ENCODE measurements around the gene EOLA2. TPM values are rescaled to one million over a fixed set of nuclear protein-coding genes. Genes with fewer than 3 reads are reported as not detected.

The EOLA2 gene
- 38.9 TPM for polyA plus RNA-seq (2012; ENCODE audit: insufficient read length, low read depth)

GRCh38 chrX:149938427-149938880, at the start of gene EOLA2:
Gene EOLA2 (minus strand): TSS chrX:149938491. CDS start chrX:149933874, 4,617 bp downstream.
- peak; percentile 72; the same call in 1 of the 2 replicates for TF ChIP-seq TAF1 (IDR thresholded peaks at IDR 0.05; ENCODE audit: borderline replicate concordance, insufficient read depth, low read length)
- TF ChIP-seq FOXP2 (optimal IDR thresholded peaks at IDR 0.05; ENCODE audit: borderline replicate concordance, extremely low read depth, extremely low read length, insufficient read depth), result no peak
- TF ChIP-seq POLR2AphosphoS5 (IDR thresholded peaks at IDR 0.05; ENCODE audit: low read depth, low read length), result no peak
- 0 out of 2 replicates have a peak, but pooled peaks have one; percentile 34 for TF ChIP-seq SIN3A (IDR thresholded peaks at IDR 0.05; ENCODE audit: borderline replicate concordance, insufficient read depth, low read length)
- no peak for TF ChIP-seq REST (IDR thresholded peaks at IDR 0.05; ENCODE audit: insufficient read depth in 1 of 2, low read depth in 2 of 2, low read length in 2 of 2)

DNA sequence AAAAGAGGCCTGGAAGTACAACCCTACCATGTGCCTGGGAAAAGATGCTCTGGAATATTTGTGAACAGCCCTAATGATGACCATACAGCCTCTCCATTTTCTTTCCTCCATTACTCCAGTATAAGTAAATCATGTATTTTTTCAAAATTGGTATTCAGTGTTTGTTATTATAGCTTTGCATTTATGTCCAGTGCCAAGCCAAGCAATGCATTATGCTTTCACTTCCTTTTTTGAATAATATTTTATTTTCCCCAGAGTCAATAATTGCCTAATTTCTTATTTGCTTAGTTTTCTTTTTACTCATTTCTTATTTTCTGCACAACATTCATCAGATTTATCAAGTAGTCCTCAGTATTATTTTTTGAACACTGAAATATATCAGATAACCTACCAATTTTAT, 49.3 kb upstream of the EOLA2 start:
- TF ChIP-seq FOXP2 (optimal IDR thresholded peaks at IDR 0.05; ENCODE audit: borderline replicate concordance, extremely low read depth, extremely low read length, insufficient read depth), result no peak
- no peak for TF ChIP-seq REST (IDR thresholded peaks at IDR 0.05; ENCODE audit: insufficient read depth in 1 of 2, low read depth in 2 of 2, low read length in 2 of 2)
- no peak for TF ChIP-seq TAF1 (IDR thresholded peaks at IDR 0.05; ENCODE audit: borderline replicate concordance, insufficient read depth, low read length)
- TF ChIP-seq SIN3A (IDR thresholded peaks at IDR 0.05; ENCODE audit: borderline replicate concordance, insufficient read depth, low read length), result no peak
- TF ChIP-seq POLR2AphosphoS5 (IDR thresholded peaks at IDR 0.05; ENCODE audit: low read depth, low read length), result no peak

DNA sequence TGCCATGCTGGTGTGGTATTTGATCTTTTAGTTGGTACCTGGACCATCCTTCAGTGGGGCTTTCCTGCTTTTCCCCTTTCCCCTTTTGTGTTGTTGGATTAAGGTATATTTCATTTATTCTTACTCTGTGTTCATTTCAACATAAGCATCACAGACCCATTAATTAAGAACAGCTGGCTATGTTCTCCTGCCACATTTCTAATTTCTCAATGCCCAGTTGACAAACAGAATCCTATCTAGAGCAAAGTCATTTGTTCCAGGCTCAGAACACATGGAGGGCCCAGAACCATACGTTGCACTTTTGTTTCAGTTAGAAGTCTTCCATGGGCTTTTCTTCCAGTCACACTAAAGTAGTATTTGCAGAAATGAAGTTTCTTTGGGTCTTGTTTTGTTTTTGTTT, 46.1 kb upstream of the EOLA2 start:
- TF ChIP-seq SIN3A (IDR thresholded peaks at IDR 0.05; ENCODE audit: borderline replicate concordance, insufficient read depth, low read length), result no peak
- TF ChIP-seq FOXP2 (optimal IDR thresholded peaks at IDR 0.05; ENCODE audit: borderline replicate concordance, extremely low read depth, extremely low read length, insufficient read depth), result no peak
- no peak for TF ChIP-seq REST (IDR thresholded peaks at IDR 0.05; ENCODE audit: insufficient read depth in 1 of 2, low read depth in 2 of 2, low read length in 2 of 2)
- no peak for TF ChIP-seq TAF1 (IDR thresholded peaks at IDR 0.05; ENCODE audit: borderline replicate concordance, insufficient read depth, low read length)
- no peak for TF ChIP-seq POLR2AphosphoS5 (IDR thresholded peaks at IDR 0.05; ENCODE audit: low read depth, low read length)

- TF ChIP-seq REST (IDR thresholded peaks at IDR 0.05; ENCODE audit: insufficient read depth in 1 of 2, low read depth in 2 of 2, low read length in 2 of 2), result no peak
- TF ChIP-seq POLR2AphosphoS5 (IDR thresholded peaks at IDR 0.05; ENCODE audit: low read depth, low read length), result no peak
- TF ChIP-seq SIN3A (IDR thresholded peaks at IDR 0.05; ENCODE audit: borderline replicate concordance, insufficient read depth, low read length), result no peak
- no peak for TF ChIP-seq FOXP2 (optimal IDR thresholded peaks at IDR 0.05; ENCODE audit: borderline replicate concordance, extremely low read depth, extremely low read length, insufficient read depth)
- no peak for TF ChIP-seq TAF1 (IDR thresholded peaks at IDR 0.05; ENCODE audit: borderline replicate concordance, insufficient read depth, low read length)
These were observed 44.0 kb upstream of the EOLA2 start for GRCh38 chrX:149982310-149982709.

All from PFSK-1 (cell line).